Anterior cingulate cortex (tissue), 58 donors: ENCODE data around the gene MAP4.
"Not testable (repeated sequence)": the region's sequence is repeated elsewhere in the genome, so short reads cannot be mapped to it uniquely, and the experiment has no call there.

Source experiments
- DNase-seq, 58 donors: peaks; one replicate each; lab custom pipeline; 2025; lab: John Stamatoyannopoulos, UW

Gene MAP4

GRCh38 chr3:47902746-47903145 lies 113.5 kb downstream of the MAP4 start:
- DNase-seq: peak in 1 of 58 donors; percentile 19

GRCh38 chr3:47901280-47901833 lies 114.9 kb downstream of the MAP4 start:
- no peak for DNase-seq

GRCh38 chr3:47899495-47900108 lies 116.6 kb downstream of the MAP4 start:
- peak in 1 of 58 donors; percentile 5 for DNase-seq

DNA sequence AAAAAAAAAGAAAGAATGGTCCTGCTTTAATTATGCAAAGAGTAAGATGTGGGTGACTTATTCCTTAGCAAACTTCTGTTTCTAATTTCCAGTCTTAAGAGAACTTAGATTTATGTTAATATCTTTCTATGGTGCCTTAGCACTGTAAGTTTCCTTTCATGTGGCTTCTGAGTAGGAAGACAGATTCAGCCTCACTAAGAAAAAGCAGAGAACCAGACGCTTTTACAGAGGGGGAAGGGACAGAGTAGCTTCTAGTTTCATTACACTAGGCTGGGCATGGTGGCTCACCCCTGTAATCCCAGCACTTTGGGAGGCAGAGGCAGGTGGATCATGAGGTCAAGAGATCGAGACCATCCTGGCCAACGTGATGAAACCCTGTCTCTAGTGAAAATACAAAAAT lies 118.3 kb downstream of the MAP4 start:
- no peak for DNase-seq

DNA sequence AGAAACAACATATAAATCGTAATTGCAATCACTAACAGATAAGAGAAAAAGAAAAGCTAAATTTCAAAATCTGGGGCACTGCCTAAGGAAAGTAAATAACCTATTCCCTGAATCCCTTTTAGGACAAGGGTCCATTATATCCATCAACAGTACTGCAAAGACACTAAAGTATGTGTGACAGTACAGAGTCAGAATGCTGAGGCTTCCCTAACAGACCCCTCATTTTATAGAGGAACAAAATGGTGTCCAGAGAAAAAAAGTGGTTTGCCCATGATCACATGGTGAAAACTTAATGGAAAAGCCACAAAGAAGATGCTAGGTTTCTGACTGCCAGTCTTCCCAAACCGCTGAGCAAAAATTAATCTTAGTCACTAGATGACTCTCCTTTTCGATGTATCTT lies 119.5 kb downstream of the MAP4 start:
- DNase-seq: no peak

GRCh38 chr3:47895241-47895640 lies 121.0 kb downstream of the MAP4 start:
- no peak for DNase-seq

- peak in 36 of 58 donors; percentile 8 to 64 (median 27) for DNase-seq
These were observed 123.8 kb downstream of the MAP4 start for GRCh38 chr3:47892286-47893040.

DNA sequence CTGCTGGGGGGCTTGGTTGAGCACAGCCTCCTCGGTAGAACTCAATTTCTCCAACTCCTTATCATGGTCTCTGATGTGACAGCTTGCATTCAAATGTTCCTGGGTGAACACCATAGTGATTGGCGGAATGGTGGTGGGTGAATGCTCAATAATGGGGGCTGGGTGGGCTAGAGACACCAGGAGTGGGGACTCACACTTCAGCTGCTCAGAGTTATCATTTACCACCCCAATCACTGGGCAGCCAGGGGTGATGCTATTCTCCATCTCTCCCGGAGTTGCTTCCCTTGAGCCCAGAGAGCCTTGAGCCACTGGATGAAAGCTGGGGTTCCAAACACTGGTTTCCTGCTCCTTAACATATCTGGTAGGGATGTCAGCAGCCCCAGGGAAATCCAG lies 124.6 kb downstream of the MAP4 start:
- DNase-seq: no peak

GRCh38 chr3:47890828-47891612 lies 125.2 kb downstream of the MAP4 start:
- DNase-seq: peak in 45 of 58 donors; percentile 10 to 77 (median 37)

DNA sequence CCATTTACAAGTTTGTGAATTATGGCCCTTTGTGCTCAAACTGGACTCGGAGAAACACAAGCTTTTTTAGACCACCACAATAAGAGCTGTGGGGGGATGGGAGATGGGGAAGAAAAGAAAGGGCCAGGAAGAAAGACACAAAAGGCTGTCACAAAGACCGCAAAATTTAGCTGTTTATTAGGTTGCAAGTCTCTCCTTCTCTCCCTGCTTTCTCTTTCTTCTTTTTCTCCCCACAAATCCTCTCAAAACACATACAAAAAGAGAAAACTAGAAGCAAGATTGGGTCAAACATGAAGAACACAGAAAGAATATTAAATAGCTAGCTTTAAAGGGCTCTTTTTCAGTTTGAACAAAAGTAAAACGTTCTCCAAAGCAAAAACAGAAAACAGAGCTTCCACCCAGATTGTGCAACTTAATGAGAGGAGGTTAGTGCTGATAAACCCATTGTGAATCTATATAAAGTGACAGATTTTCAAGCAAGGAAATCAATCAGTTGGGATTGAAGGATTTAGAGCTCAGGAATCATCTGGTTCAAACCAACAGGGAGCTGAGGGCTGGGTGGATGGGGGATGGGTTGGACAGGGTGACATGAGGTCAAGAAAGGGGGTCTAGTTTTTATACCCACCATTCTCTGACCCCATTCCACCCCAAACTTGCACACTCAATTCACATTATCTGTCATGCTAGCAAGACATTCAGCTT lies 125.9 kb downstream of the MAP4 start:
- peak in 1 of 58 donors; percentile 44 for DNase-seq

GRCh38 chr3:47888986-47889757 lies 127.0 kb downstream of the MAP4 start:
- no peak for DNase-seq

GRCh38 chr3:47887991-47888390 lies 128.2 kb downstream of the MAP4 start:
- not testable (repeated sequence) for DNase-seq

- DNase-seq: no peak
These were observed 131.0 kb downstream of the MAP4 start for GRCh38 chr3:47885168-47885567.

- DNase-seq: no peak
These were observed 131.6 kb downstream of the MAP4 start for GRCh38 chr3:47884603-47885002.

- no peak for DNase-seq
These were observed 133.9 kb downstream of the MAP4 start for GRCh38 chr3:47882338-47882737.

GRCh38 chr3:47877719-47878118 lies 138.5 kb downstream of the MAP4 start:
- no peak for DNase-seq

- DNase-seq: no peak
These were observed 138.9 kb downstream of the MAP4 start for GRCh38 chr3:47877290-47877689.

- DNase-seq: no peak
These were observed 141.3 kb downstream of the MAP4 start for GRCh38 chr3:47874913-47875312.

DNA sequence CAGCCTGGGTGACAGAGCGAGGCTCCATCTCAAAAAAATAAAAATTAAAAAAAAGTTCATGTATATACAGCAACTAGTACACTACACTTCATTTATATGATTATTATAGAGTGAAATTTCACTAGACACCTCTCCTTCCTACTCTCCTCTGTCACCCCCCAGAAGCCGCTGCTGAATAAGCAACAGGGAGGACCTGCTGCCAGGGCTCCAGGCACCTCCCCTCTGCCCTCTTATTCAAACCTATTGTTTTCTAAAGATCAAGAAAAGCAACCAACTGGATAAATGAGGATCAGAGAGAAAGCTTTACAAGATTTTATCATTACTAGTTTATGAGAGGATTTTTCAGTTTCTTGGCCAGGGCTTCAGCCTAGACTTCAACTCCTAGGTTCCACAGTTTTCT lies 141.8 kb downstream of the MAP4 start:
- no peak for DNase-seq

GRCh38 chr3:47872916-47873315 lies 143.3 kb downstream of the MAP4 start:
- DNase-seq: no peak
